Astrocyte (in vitro differentiated cells and primary cell): Measurements from ENCODE around the gene GGACT.

ENCODE experiments used
- EZH2 ChIP-seq: IDR thresholded peaks from 2 replicates; pipeline ENCODE4 v1.6.1; 2012; ENCODE audit warnings: mild to moderate bottlenecking, low read length, inconsistent platforms; ENCODE audit not compliant: insufficient read depth
- TF ChIP-seq, protein P1 (sequence below): IDR thresholded peaks from 2 replicates; pipeline ENCODE4 v1.5.1; 2011; ENCODE audit warnings: low read depth, mild to moderate bottlenecking, inconsistent platforms, low read length, moderate library complexity; ENCODE audit not compliant: insufficient read depth

DNA sequence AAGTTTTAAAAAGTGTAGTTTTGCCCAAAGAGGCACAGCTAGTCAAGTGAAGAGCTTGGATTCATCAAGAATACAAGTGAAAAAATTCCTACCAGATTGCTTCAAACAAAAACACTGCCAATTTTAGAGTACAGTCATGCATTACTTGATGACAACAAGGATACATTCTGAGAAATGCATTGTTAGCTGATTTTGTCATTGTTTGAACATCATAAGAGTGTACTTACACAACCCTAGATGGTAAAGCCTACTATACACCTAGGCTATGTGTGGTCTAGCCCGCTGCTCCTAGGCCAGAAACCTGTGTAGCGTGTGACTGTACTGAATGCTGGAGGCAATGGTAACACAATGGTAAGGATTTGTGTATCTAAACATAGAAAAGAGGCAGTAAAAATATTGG lies 44.9 kb upstream of the GGACT start:
- TF ChIP-seq, protein P1, sequence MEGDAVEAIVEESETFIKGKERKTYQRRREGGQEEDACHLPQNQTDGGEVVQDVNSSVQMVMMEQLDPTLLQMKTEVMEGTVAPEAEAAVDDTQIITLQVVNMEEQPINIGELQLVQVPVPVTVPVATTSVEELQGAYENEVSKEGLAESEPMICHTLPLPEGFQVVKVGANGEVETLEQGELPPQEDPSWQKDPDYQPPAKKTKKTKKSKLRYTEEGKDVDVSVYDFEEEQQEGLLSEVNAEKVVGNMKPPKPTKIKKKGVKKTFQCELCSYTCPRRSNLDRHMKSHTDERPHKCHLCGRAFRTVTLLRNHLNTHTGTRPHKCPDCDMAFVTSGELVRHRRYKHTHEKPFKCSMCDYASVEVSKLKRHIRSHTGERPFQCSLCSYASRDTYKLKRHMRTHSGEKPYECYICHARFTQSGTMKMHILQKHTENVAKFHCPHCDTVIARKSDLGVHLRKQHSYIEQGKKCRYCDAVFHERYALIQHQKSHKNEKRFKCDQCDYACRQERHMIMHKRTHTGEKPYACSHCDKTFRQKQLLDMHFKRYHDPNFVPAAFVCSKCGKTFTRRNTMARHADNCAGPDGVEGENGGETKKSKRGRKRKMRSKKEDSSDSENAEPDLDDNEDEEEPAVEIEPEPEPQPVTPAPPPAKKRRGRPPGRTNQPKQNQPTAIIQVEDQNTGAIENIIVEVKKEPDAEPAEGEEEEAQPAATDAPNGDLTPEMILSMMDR: no peak
- no peak for TF ChIP-seq EZH2
